ENCODE results near the gene NANS.

- no peak for TF ChIP-seq CTCF (conservative IDR thresholded peaks at IDR 0.05; ENCODE audit: low read length)
- no peak for TF ChIP-seq EZH2phosphoT487 (IDR thresholded peaks at IDR 0.05; ENCODE audit: borderline replicate concordance)
These were observed 29.4 kb downstream of the NANS start for GRCh38 chr9:98085944-98086343.
